HG03196 (cell line): ENCODE data around the gene EIF2S2.

Experiments
- ATAC-seq: cut with Tn5 transposase; IDR thresholded peaks from one replicate; pipeline ENCODE4 v1.9.1; 2021; ENCODE audit not compliant: unreplicated experiment

The EIF2S2 gene

DNA sequence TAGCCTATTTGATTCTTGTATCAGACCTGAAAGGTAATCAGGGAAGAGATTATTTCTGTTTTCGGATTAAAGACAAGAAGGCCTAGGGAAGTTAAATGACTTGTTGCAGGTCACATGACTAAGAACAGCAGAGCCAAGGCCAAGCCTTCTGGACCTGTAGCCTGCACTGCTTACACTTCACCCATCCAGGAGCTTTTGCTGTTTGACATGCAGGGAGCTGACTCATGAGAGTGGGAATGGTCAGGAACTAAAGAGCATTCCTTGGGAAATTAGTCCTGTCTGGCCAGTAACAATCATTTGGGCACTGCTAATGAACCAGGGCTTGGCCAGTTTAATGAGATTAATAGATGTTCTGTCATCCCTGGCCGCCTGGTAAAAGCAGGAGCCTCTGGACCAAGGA lies 46.8 kb downstream of the EIF2S2 start:
- no peak for ATAC-seq

DNA sequence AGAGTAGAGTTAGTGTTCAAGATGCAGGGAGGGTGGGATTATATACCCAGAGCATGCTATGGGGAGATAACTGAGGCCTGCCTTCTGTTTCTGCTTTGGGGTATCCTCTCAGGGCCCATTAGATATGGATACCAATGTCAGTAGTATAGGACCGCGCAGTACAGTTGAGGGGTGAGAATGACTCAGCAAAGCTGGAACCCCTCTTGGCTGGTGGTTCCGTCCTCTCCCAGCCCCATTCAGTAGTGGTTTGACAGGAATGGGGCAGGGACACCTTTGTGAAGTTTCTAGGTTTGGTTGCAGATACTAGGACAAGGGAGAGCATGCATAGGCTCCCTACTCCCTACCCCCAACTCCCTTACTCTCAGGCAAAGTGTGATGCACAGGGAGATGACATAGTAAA lies 47.8 kb downstream of the EIF2S2 start:
- no peak for ATAC-seq

- ATAC-seq: no peak
Measured at GRCh38 chr20:34062570-34063482, 49.2 kb downstream of the EIF2S2 start.

GRCh38 chr20:34061695-34062094 lies 50.3 kb downstream of the EIF2S2 start:
- ATAC-seq: no peak

- ATAC-seq: no peak
Measured at GRCh38 chr20:34060970-34061369, 51.1 kb downstream of the EIF2S2 start.

DNA sequence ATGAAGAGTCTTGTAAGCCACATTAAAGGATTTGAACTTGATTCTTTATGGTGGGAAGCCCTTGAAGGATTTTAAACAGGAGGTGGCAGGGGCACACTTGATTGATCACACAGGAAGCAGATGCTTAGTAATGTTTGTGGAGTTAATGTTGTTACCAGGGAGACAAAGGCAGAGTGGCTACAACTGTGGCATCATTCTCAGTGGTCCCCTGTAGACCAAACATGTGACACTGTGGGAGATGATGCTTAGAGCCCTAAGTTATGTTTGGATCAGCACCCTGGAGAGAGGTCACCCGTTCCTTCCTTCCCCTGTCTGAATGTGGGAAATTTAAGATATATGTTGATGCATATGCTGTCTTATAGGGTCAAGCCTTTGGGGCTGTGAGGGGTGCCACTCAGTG lies 53.2 kb downstream of the EIF2S2 start:
- no peak for ATAC-seq

GRCh38 chr20:34055290-34055689 lies 56.8 kb downstream of the EIF2S2 start:
- no peak for ATAC-seq

DNA sequence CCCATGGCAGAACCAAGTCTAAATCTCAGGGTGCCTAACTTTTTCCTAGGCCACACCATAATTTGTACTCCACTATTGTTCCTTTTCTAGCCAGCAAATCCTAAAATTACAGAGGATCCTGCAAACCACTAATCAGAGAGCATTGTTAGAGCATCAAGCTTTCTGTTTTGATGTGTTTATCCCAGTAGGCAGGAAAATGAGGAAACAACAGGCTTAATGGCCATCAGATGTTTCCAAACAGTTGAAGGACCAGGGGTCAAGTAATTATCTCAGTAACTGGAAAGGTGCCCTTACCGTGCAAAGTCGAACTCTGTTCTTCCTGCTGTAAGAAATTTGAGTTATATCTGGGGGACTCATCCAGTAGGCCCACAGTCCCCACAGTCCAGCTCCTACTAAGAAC lies 59.6 kb downstream of the EIF2S2 start:
- ATAC-seq: no peak

DNA sequence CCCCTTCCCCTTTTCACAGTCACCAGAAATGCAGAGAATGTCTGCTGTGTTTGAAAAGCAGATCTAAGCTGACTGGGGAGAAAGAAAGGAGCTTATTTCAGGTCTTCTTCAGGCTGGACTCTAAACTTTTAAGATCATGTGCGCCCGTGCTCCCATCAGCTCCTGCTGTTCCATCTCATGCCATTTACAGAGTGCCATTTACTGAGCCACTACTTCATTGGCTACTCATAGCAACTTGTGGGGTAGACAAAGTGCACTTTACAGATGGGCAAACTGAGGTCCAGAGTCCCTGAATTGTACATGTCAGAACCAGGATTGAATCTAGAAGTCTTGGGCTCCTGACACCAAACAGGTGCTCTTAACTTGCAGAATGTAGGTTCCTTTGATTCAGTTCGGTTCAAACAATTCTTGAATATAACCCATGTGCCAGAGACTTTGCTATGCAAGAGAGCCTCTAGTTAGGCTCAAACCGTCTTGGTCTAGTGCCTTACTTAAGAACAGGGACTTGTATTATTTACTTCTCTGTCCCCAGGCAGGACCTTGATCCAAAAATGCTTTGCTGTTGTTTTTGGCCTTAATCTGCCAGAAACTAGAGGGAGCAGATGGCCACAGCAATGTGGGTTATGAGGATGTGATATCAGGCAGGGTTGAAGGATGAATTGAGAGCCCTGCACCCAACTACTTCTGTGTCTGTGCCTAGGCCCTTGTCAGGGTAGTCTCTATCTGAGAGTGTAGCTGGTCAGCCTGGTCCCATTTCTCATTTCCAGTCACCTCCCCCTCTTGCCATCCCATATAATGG lies 61.9 kb downstream of the EIF2S2 start:
- ATAC-seq: no peak

- no peak for ATAC-seq
Measured at GRCh38 chr20:34049389-34049788, 62.7 kb downstream of the EIF2S2 start.

DNA sequence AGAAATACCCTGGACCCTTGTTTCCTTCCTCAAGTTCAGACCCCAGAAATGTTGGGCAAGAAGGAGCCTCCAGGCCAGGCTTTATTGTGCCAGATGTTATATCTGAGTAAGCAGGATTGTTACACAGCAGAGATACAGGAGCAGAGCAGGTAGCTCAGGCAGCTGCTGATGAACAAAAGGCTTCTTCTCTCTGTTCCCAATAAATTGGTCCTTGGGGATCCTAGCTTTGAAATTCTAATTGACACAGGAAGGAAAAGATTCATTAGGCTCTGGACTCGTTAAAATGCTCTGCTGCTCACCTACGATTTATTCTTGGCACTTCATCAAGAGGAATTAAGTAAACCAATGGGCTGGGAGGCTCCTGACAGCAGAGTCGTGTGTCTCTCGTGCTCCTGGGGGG lies 64.1 kb downstream of the EIF2S2 start:
- no peak for ATAC-seq

DNA sequence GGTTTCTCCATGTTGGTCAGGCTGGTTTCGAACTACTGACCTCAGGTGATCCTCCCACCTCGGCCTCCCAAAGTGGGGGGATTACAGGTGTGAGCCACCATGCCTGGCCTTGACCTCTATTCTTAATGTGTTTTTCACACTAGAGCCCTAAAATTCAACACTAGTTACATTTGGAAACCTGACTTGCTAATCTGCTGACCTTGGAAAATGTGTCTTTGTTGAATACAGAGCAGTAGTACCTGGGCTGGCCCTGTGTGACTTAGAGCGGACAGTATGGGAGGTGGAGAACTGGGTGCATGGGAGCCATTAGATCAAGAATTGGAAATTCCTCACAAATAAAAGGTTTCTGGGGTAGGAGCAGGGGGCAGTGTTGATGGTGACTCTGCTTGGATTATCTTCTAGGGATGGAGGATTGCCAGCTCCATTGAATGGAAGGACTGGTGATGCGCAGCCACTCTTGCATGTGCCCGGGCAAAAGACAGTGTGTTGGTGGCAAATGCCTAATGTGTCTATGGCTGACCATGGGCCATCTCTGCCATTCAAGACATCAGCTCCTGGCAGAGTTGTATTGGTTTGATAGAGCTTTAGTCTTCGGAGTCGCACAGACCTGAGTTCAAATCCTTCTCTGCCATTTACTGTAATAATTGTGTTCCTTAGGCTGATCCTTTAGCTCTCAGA lies 64.9 kb downstream of the EIF2S2 start:
- no peak for ATAC-seq

DNA sequence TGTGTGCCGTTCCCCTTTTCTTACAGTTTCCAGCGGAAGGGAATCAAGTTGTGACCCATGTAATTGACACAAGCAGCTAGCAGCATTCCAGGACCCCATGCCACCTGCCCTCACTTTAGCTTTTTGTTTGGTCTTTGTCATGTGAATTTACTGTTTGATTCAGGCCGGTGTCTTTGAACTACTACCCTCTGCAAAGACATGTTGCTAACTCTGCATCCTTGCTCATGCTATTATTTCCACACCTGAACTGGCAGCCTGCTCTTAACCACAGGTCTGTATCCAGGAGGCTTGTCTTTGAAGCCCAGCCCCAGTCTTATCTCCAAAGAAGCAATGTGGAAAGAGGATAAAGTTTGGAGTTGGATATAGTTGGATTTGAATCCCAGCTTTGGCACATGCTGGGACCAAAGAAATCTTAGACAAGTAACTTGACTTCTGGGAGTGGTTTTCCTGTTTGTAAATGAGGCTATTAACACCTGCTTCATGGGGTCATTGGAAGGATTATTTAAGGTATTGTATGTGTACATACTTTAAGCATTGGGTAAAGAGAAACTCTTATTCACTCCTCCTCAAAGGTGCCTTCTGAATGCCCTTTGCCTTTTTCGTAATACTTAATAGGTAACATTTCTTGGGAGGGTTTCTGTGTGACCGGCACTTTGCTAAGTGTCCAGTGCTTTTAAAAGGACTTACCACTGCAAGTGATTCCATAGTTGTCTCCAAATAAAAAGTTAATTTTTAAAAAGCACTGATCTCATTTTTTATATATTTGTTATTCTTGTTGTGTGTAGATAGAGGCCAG lies 65.9 kb downstream of the EIF2S2 start:
- no peak for ATAC-seq

GRCh38 chr20:34045294-34045693 lies 66.7 kb downstream of the EIF2S2 start:
- ATAC-seq: no peak

GRCh38 chr20:34043025-34043424 lies 69.0 kb downstream of the EIF2S2 start:
- ATAC-seq: no peak

- no peak for ATAC-seq
Measured at GRCh38 chr20:34042262-34042661, 69.8 kb downstream of the EIF2S2 start.

GRCh38 chr20:34041226-34041625 lies 70.8 kb downstream of the EIF2S2 start:
- no peak for ATAC-seq

- no peak for ATAC-seq
Measured at GRCh38 chr20:34040300-34040995, 71.6 kb downstream of the EIF2S2 start.
